SK-N-SH (cell line): ENCODE results near the gene KCNMB1.

Source experiments
- MXI1 ChIP-seq: IDR thresholded peaks from 2 replicates; pipeline ENCODE4 v1.6.1; 2012; ENCODE audit warnings: mild to moderate bottlenecking, low read depth, low read length, improper control_type of control experiment
- POLR2AphosphoS5 ChIP-seq: IDR thresholded peaks from 2 replicates; pipeline ENCODE4 v1.6.1; 2012; ENCODE audit warnings: low read depth, low read length
- YY1 ChIP-seq: IDR thresholded peaks from 2 replicates; pipeline ENCODE4 v1.4.0; 2012; ENCODE audit warnings: low read depth, mild to moderate bottlenecking
- TF ChIP-seq, protein P1 (sequence below): IDR thresholded peaks from 2 replicates; pipeline ENCODE4; 2012

DNA sequence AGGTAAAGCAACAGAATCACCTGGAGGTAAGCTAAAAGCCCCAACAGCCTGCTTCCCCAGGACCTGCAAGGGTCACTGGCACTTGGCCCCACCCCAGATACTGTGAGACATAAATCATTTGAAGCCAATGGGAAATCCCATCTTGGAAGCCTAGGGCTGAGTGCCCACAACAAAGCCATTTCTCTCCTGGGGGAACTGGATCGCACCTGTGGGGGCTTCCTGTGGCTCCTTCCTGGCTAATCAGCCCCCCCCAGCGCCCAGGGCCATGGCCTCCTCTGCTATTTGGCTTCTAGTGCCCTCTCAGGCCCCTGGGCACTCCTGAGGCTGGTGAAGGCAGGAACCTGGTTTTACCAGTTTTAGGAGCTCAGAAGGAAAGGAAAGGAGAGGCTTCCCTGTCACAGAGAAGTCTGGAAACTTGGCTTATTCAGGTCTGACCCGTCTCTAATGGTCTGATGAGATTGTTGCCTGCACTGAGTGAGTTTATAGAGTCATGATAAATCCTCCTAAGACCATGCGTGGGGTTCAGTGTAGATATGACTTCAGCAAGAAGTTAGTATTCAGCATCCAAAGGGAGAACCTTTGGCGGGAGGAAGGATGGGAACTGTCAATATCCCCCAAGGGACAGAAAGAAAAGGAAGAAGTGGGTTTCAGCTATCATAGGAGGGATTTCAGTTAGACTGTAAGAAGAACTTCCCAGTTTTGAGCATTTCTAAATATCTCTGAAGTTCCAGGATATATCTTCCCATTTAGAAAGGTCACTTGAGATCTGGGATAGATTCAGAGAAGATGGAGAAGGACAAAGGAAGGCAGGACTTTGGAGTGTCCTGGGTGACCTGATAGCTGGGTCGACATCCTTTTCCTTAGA is 1.2 kb downstream of the KCNMB1 start:
- TF ChIP-seq, protein P1, sequence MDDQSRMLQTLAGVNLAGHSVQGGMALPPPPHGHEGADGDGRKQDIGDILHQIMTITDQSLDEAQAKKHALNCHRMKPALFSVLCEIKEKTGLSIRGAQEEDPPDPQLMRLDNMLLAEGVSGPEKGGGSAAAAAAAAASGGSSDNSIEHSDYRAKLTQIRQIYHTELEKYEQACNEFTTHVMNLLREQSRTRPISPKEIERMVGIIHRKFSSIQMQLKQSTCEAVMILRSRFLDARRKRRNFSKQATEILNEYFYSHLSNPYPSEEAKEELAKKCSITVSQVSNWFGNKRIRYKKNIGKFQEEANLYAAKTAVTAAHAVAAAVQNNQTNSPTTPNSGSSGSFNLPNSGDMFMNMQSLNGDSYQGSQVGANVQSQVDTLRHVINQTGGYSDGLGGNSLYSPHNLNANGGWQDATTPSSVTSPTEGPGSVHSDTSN = no peak
- no peak for TF ChIP-seq YY1
- no peak for TF ChIP-seq POLR2AphosphoS5
- no peak for TF ChIP-seq MXI1
